GM18499 (cell line): Measurements from ENCODE around the gene MVD.
"Not testable (repeated sequence)": the region's sequence is repeated elsewhere in the genome, so short reads cannot be mapped to it uniquely, and the experiment has no call there.

Experiments
- ATAC-seq: cut with Tn5 transposase; IDR thresholded peaks from one replicate; pipeline ENCODE4 v1.9.1; 2021; ENCODE audit warnings: moderate number of reproducible peaks; ENCODE audit not compliant: insufficient read depth, unreplicated experiment

MVD gene

DNA sequence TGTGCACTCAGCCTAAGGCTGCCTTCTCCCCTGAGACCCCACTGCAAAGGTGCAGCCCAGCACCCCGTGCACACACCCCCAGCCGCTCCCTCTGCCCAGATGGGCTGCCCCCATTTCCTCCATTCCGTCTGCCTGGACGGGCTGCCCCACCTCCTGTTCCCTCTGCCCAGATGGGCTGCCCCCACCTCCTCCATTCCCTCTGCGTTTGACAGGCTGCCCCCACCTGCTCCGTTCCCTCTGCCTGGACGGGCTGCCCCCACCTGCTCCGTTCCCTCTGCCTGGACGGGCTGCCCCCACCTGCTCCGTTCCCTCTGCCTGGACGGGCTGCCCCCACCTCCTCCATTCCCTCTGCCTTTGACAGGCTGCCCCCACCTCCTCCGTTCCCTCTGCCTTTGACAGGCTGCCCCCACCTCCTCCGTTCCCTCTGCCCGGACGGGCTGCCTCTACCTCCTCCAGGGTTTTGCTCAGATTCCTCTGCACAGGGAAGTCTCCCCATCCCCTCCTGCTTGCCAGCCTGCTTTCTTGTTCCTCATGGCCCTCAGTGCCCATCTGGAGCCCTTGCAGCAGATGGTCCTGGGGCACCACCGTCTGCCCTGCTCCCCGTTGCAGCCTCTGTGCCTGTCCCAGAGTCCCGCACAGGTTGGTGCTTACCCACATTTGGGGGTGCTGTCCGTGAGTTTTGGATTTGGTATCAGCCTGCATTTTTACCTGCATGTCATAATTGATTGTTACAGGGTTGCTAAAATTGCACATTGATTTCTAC, 47.9 kb downstream of the MVD start:
- ATAC-seq: no peak

GRCh38 chr16:88613911-88614817, 48.7 kb downstream of the MVD start:
- ATAC-seq: no peak

DNA sequence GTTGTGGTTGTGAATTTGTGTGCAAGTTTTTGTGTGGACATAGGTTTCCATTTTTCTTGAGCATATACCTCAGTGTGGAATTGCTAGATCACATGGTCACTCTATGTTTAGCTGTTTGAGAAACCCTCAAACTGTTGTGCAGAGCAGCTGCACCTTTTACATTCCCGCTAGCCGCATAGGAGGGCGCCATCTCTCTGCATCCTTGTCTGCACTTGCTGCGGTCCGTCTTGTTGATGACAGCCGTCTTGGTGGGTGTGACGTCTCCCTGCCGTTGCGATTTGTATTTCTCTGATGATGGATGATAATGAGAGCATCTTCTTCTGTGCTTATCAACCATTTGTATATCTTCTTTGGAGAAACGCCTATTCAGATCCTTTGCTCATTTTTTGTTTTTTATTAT, 49.6 kb downstream of the MVD start:
- ATAC-seq: no peak

DNA sequence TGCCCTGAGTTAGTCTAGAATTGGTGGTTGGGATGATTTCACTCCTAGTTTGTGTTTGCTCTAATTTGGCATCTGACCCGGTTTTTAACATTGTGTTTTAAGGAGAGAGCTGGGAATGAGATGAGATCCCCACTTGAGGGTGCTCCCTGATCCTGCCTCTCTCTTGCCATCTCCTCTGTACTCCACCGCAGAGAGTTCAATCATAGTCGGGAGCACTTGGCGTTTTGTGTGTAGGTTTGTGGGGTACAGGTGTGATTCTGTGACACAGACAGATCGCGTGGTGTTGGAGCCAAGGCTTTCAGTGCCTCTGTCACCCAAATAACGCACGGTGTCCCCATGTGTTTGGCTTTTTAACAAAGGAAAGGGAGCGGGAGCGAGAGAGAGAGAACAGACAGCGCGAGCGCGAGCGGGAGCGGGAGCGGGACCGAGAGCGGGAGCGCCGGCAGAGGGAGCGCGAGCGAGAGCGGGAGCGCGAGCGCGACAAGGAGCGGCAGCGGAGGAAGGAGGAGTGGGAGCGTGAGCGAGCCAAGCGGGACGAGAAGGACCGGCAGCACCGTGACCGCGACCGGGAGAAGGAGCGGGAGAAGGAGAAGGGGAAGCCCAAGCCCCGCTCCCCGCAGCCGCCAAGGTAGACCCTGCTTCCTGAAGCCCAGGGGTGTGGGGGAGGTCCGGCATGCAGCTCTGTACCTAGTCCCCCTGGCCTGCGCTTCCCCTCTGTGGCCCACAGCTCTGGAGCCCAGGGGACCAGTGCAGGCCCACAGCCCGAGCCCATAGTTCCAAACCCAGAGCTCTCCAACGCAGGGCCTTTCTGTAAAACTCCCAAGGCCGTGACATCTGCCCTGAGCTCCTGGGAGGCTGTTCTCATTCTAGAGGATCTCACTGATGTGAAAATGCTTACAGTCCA, 51.7 kb downstream of the MVD start:
- no peak for ATAC-seq

- ATAC-seq: no peak
These were observed 52.8 kb downstream of the MVD start for GRCh38 chr16:88610080-88610479.

GRCh38 chr16:88609426-88609825, 53.5 kb downstream of the MVD start:
- ATAC-seq: not testable (repeated sequence)

GRCh38 chr16:88608076-88608475, 54.8 kb downstream of the MVD start:
- ATAC-seq: no peak

DNA sequence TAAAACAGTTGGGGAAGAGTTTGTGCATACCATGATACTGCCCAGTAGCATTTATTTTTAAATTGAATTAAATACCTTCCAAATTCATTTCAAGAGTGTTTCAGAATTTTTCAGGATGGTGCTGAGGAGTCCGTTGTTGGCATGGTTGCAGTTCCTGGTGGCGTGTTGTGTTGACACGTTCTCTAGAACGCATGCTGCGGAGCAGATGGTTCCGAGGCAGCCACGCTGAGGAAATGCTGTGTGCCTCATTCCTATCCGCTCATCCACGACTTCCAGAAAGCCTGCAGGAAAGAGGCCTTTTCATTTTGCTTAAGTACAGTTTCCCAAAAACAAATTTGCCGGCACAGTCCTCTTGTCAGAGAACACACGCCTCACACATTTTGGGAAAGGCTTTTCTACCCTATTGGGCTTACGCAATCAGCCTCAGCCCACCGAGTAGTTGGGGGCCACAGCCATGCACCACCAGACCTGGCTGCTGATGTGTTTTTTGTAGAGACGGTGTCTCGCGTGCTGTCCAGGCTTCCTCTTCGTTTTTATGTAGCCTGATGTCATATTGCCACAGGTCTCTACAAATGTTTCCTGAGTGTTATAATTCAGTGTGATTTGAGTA, 56.6 kb downstream of the MVD start:
- no peak for ATAC-seq

- ATAC-seq: no peak
These were observed 57.4 kb downstream of the MVD start for GRCh38 chr16:88605186-88606147.

GRCh38 chr16:88602091-88602490, 60.8 kb downstream of the MVD start:
- no peak for ATAC-seq
